ENCODE measurements around the gene SFXN5.

SFXN5 gene

GRCh38 chr2:72940361-72940760 lies 131.2 kb downstream of the SFXN5 start:
- DNase-seq (ENCODE audit: low spot score): no peak

GRCh38 chr2:72938455-72938854 lies 133.1 kb downstream of the SFXN5 start:
- no peak for DNase-seq (ENCODE audit: low spot score)

GRCh38 chr2:72937356-72937669 lies 134.2 kb downstream of the SFXN5 start:
- DNase-seq (ENCODE audit: low spot score): peak; percentile 50

GRCh38 chr2:72936660-72937355 lies 134.7 kb downstream of the SFXN5 start:
- DNase-seq (ENCODE audit: low spot score): no peak

GRCh38 chr2:72935611-72935957 lies 135.9 kb downstream of the SFXN5 start:
- DNase-seq (ENCODE audit: low spot score): no peak

- no peak for DNase-seq (ENCODE audit: low spot score)
Measured at GRCh38 chr2:72934683-72935610, 136.6 kb downstream of the SFXN5 start.

GRCh38 chr2:72933646-72934151 lies 137.8 kb downstream of the SFXN5 start:
- no peak for DNase-seq (ENCODE audit: low spot score)

- no peak for DNase-seq (ENCODE audit: low spot score)
Measured at GRCh38 chr2:72933207-72933606, 138.3 kb downstream of the SFXN5 start.

GRCh38 chr2:72932805-72933204 lies 138.7 kb downstream of the SFXN5 start:
- no peak for DNase-seq (ENCODE audit: low spot score)

GRCh38 chr2:72932045-72932740 lies 139.3 kb downstream of the SFXN5 start:
- DNase-seq (ENCODE audit: low spot score): no peak

GRCh38 chr2:72931280-72931910 lies 140.1 kb downstream of the SFXN5 start:
- DNase-seq (ENCODE audit: low spot score): peak; percentile 55

- DNase-seq (ENCODE audit: low spot score): no peak
Measured at GRCh38 chr2:72929010-72929409, 142.5 kb downstream of the SFXN5 start.

- no peak for DNase-seq (ENCODE audit: low spot score)
Measured at GRCh38 chr2:72927619-72928550, 143.6 kb downstream of the SFXN5 start.

GRCh38 chr2:72926811-72927465 lies 144.6 kb downstream of the SFXN5 start:
- no peak for DNase-seq (ENCODE audit: low spot score)

GRCh38 chr2:72926368-72926767 lies 145.1 kb downstream of the SFXN5 start:
- DNase-seq (ENCODE audit: low spot score): no peak

GRCh38 chr2:72925328-72925943 lies 146.1 kb downstream of the SFXN5 start:
- no peak for DNase-seq (ENCODE audit: low spot score)

GRCh38 chr2:72924353-72925240 lies 146.9 kb downstream of the SFXN5 start:
- DNase-seq (ENCODE audit: low spot score): no peak

GRCh38 chr2:72923833-72924352 lies 147.6 kb downstream of the SFXN5 start:
- peak; percentile 11 for DNase-seq (ENCODE audit: low spot score)

- DNase-seq (ENCODE audit: low spot score): peak; percentile 4
Measured at GRCh38 chr2:72921853-72922252, 149.7 kb downstream of the SFXN5 start.

Data from GM03348 (cell line).